GM21381 (cell line): ENCODE results near the gene WSCD2.

Experiments
- ATAC-seq: cut with Tn5 transposase; IDR thresholded peaks from one replicate; pipeline ENCODE4 v1.9.1; 2021; ENCODE audit warnings: mild to moderate bottlenecking, moderate library complexity; ENCODE audit not compliant: unreplicated experiment

The WSCD2 gene

GRCh38 chr12:108257610-108258106 is 128.6 kb downstream of the WSCD2 start:
- ATAC-seq = no peak

DNA sequence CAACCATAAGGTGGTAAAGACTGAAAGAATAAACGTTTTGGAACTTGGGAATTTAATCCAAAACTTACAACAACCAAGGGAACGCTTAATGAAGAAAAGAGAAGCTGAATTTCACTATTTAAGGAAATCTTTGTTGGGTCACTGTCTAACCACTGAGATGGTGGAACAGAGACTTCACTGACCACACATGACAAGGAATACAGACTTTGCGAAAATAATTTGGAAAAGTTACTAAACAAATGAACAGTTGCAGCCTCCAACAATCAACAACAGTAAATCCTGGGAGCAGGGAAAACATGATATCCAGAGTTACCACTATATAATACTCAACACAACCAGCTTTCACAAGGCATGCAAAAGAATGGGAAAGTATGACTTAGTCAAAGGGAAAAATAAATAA is 131.0 kb downstream of the WSCD2 start:
- ATAC-seq = no peak

DNA sequence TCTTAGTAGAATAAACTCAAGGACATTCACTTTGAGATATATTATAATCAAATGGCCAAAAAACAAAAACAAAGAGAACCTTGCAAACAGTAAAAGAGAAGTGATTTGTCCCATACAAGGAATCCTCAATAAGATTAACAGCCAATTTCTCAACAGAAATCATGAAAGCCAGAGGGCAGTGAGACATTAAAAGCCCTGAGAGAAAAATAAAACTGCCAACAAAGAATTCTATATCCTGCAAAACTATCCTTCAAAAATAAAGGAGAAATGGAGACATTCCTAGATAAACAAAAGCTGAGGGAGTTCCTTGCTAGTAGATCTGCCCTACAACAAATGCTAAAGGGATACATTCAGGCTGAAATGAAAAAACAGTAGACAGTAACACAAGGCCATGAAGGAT is 131.9 kb downstream of the WSCD2 start:
- ATAC-seq = no peak

- ATAC-seq = no peak
Measured at GRCh38 chr12:108265505-108265904, 136.4 kb downstream of the WSCD2 start.

DNA sequence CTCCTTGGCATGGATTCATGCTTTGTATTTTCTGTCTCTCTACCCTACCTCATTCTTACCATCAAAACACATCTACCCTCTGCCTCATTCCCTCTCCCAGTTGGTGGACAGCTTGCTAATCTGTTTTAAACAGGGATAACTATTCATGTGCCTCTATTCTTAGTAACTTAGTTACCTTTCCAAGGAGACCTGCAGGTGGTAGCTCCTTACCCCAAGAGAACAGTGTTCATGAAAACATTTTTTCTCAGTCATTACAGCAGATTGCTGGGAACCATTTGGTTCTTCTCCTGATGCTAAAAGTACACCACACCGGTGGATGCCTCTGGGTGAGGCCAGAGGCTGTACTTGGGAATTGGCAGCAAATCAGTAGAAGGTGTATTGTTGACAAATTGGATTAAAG is 137.0 kb downstream of the WSCD2 start:
- ATAC-seq = no peak

DNA sequence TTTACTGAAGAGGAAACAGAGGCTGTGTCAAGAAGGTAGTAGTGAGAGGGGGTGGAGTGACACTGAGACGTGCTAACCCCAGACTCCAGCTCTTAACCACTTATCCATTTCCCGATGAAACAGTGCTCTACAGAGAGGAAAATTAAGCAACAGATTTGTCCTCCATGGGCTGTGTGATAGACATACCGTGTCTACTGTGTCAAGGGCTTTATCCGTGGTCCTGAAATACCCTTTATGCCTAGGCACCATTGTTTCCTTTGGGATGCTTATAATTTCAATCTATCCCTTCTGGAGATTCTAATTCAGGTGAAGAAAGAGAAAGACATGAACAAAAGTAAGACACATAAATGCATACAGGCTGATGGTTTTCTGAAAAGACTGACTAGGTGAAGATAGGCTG is 138.4 kb downstream of the WSCD2 start:
- ATAC-seq = no peak

DNA sequence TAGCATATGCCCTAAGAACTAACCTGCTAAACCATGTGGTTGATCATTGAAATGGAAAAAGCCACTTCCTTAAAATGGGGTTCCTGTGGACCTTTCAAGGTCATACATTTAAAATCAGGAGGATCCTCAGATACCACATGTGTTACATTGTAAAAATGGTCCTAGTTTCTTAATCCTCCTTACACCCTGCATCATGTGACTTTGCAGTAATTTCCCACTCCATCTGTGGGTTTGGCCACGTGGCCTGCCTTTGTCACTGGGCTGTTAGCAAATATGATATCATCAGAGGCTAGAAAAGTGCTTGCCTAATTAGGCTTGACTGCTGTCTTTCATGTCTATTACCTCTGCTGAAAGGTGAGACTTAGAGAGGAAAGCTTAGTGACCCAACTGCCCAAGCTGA is 139.3 kb downstream of the WSCD2 start:
- no peak for ATAC-seq

- no peak for ATAC-seq
Measured at GRCh38 chr12:108269224-108269623, 140.1 kb downstream of the WSCD2 start.

- no peak for ATAC-seq
Measured at GRCh38 chr12:108270035-108270848, 141.2 kb downstream of the WSCD2 start.

DNA sequence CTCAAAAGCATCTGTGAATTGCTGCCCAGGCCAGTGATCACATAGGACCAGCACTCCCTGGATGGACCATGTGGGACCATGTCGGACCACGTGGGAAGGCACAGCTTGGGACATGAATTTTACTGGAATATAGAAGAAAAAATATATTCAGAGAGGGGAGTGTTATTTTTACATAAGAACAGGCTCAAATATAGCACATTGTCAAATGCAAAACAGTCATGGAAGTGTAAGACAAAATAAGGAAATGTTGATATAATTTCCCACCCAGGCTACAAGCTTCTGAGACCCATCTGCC is 141.7 kb downstream of the WSCD2 start:
- no peak for ATAC-seq

GRCh38 chr12:108271951-108272872 is 143.1 kb downstream of the WSCD2 start:
- no peak for ATAC-seq

GRCh38 chr12:108273217-108273616 is 144.1 kb downstream of the WSCD2 start:
- ATAC-seq = no peak

DNA sequence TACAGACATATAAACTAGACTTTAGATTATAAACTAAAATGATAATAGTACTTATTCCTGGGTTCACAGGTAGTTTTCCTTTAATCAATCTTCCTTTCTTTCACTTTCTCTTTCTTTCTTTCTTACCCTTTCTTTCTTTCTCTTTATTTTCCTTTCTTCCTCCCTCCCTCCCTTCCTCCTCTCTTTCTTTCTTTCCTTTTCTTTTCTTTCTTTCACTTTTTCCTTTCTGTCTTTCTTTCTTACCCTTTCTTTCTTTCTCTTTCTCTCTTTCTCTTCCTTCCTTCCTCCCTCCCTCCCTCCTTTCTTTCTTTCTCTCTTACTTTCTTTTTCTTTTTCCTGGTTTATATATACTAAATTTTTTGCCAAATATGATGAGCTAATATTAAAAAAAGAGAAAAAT is 148.5 kb downstream of the WSCD2 start:
- no peak for ATAC-seq

DNA sequence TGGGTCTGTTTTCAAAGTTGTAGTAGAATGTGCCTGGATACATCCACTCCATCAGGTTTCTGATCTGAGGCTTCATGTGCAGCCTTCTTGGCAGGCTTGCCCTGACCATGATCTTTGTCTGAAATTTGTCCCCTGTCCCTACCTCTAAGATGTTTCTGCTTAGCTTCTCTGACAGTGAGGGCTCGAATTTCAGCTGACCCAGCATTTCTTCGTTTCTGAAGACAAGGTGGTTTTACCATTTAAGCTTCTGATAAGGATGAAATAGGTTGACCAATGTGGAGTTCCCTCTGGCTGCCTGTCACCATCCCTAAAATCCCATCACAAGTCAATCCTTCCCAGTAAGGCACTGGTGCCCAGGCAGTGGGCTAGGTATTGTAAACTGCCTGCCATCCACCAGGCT is 153.1 kb downstream of the WSCD2 start:
- no peak for ATAC-seq

DNA sequence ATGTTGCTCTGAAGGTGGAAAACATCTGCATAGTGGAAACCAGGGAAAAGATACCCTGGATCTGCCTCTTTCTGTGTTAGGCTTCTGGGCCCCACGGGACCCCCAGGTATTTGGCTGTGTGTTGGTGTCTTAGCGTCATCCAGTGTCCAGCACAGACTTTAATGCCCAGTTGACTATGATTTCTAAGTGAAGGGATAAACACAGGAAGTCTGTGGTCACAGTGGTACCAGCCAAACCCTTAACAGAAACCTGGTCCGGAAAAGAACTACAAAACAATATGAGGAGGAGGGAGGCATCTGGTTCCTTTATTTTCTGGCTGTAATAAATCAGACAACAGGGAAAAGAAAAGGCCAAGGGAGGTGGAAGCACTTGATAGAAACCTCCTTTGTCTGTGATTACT is 153.6 kb downstream of the WSCD2 start:
- no peak for ATAC-seq

DNA sequence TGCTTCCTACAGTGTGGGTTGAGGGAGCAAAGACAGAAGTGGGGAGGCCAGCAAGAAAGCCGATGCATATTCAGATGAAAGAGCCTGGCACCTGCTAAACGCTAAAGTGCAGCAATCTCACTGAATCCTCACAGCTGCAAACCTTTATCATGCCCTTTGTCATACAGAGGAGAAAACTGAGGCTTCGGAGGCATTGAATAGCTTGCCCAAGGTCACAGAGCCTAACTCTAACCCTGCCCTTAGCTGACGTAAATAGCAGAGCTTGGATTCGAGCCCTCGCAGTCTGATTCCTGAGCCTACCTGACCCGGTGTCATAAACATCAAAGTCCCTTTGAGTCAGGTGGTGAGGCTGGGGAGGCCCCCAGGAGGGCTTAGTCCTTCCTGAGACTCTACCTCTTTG is 155.1 kb downstream of the WSCD2 start:
- ATAC-seq = no peak

- no peak for ATAC-seq
Measured at GRCh38 chr12:108285016-108285415, 155.9 kb downstream of the WSCD2 start.

GRCh38 chr12:108287227-108287626 is 158.1 kb downstream of the WSCD2 start:
- no peak for ATAC-seq

DNA sequence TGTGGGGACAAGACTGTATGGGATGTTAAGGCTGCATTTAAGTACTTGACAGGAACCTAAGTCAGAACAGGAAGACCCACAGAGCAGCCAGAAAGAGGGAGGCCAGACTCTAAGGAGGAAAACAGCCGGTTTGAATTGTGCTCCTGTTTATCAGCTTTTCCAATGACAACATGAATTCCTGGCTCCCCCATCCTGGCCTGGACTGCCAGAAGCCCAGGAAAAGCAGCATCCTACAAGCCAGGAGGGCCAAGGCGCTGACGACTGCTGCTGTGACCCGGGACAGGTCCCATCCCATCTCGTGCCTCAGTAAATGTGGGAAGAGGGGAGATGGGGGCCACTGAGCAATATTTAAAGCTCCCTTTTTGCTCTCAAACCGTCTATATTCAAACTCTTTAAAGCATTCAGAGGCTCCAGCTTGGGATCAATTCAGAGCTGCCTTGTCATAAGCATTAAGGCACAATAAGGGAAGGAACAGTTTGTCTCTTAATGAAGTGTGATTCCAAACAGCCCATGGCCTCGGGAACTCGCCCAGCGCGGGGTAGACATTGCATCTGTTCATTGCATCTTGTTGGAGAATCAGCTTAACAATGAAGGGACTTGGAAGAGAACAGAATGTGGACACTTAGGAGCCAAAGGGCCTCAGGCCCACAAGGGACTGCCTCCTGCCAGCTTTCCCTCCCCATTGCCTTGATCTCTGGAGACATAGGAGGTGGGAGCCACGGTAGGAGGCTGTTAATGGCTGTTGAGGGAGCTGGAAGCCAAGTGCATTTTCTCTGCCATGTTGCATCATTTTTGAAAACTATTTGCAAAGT is 160.5 kb downstream of the WSCD2 start:
- no peak for ATAC-seq

- no peak for ATAC-seq
Measured at GRCh38 chr12:108295641-108296040, 166.6 kb downstream of the WSCD2 start.

DNA sequence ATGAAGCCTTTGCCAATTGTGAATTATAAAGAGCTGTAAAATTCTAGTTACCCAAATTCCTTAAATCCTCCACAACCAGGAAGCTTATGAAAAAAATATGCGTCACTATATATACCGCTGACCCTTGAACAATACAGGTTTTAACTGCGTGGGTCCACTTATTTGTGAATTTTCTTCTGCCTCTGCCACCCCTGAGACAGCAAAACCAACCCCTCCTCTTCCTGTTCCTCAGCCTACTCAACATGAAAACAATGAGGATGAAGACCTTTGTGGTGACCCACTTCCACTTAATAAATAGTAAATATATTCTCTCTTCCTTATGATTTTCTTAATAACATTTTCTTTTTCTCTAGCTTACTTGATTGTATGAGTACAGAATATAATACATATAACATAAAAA is 167.9 kb downstream of the WSCD2 start:
- no peak for ATAC-seq
